GM19324 (cell line): ENCODE measurements around the gene MTHFD2L.
"Not testable (repeated sequence)": the region's sequence is repeated elsewhere in the genome, so short reads cannot be mapped to it uniquely, and the experiment has no call there.

Experiments
- ATAC-seq: cut with Tn5 transposase; IDR thresholded peaks from one replicate; pipeline ENCODE4 v1.9.1; 2021; ENCODE audit warnings: mild to moderate bottlenecking, moderate library complexity; ENCODE audit not compliant: unreplicated experiment, low FRiP score

MTHFD2L gene

GRCh38 chr4:74328501-74328900 lies 170.6 kb downstream of the MTHFD2L start:
- ATAC-seq = no peak

- no peak for ATAC-seq
Observed at GRCh38 chr4:74329307-74329706, 171.4 kb downstream of the MTHFD2L start.

- no peak for ATAC-seq
Observed at GRCh38 chr4:74330295-74330750, 172.4 kb downstream of the MTHFD2L start.

- no peak for ATAC-seq
Observed at GRCh38 chr4:74331252-74331651, 173.3 kb downstream of the MTHFD2L start.

- ATAC-seq = no peak
Observed at GRCh38 chr4:74331944-74332343, 174.0 kb downstream of the MTHFD2L start.

GRCh38 chr4:74334636-74335035 lies 176.7 kb downstream of the MTHFD2L start:
- no peak for ATAC-seq

- ATAC-seq = peak; percentile 78
Observed at GRCh38 chr4:74335341-74336021, 177.6 kb downstream of the MTHFD2L start.

GRCh38 chr4:74338792-74339333 lies 180.9 kb downstream of the MTHFD2L start:
- ATAC-seq = no peak

- ATAC-seq = peak; percentile 66
Observed at GRCh38 chr4:74339501-74339900, 181.6 kb downstream of the MTHFD2L start.

- ATAC-seq = not testable (repeated sequence)
Observed at GRCh38 chr4:74340421-74340820, 182.5 kb downstream of the MTHFD2L start.

- no peak for ATAC-seq
Observed at GRCh38 chr4:74344031-74344430, 186.1 kb downstream of the MTHFD2L start.
